Transverse colon (tissue), 4 donors: ENCODE data around the gene BPIFB3. TPM values are rescaled to one million over a fixed set of nuclear protein-coding genes. Genes with fewer than 3 reads are reported as not detected.

Experiments used
- DNase-seq: peaks from one replicate; pipeline ENCODE4 v3.0.0-alpha.2; 2019
- H3K27ac ChIP-seq, 4 donors: fragments of 200-600 bp; sonication (generic); 2 replicates each; pipeline ENCODE4 v1.5.1; 2016 to 2018; ENCODE audit warnings: inconsistent platforms in 4 of 4
- H3K27me3 ChIP-seq: fragments of 200-600 bp; sonication (generic); 2 replicates; pipeline ENCODE4 v1.5.1; 2017; ENCODE audit warnings: inconsistent platforms
- H3K36me3 ChIP-seq, 4 donors: fragments of 200-600 bp; sonication (generic); 2 replicates each; pipeline ENCODE4 v1.5.1; 2017 to 2019; ENCODE audit warnings: inconsistent platforms in 4 of 4
- H3K4me1 ChIP-seq, 4 donors: fragments of 200-600 bp; sonication (generic); 2 replicates each; pipeline ENCODE4 v1.5.1; 2017 to 2020; ENCODE audit warnings: inconsistent platforms in 4 of 4
- H3K4me3 ChIP-seq, 4 donors: fragments of 200-600 bp; sonication (generic); 1 replicate in 1 of 4; 2 replicates in 3 of 4; pipeline versions ENCODE4 v1.5.1 to v1.6.1; 2017 to 2019; ENCODE audit warnings: inconsistent platforms in 4 of 4
- H3K9me3 ChIP-seq, 2 donors: fragments of 200-600 bp; sonication (generic); 2 replicates each; pipeline ENCODE4 v1.5.1; 2017 to 2019; ENCODE audit warnings: inconsistent platforms in 2 of 2
- EP300 ChIP-seq: sonication (generic); formaldehyde crosslinking; IDR thresholded peaks from one replicate; pipeline ENCODE4 v1.6.1; 2017; ENCODE audit warnings: antibody characterized with exemption, low read depth
- POLR2A ChIP-seq: fragments of 450-650 bp; IDR thresholded peaks from one replicate; pipeline ENCODE4 v1.6.1; 2016; ENCODE audit warnings: antibody characterized with exemption, mild to moderate bottlenecking, moderate library complexity
- POLR2AphosphoS5 ChIP-seq, 3 donors: sonication (generic); formaldehyde crosslinking; IDR thresholded peaks; one replicate each; pipeline ENCODE4 v1.6.1; 2016; ENCODE audit warnings: antibody characterized with exemption in 3 of 3
- WGBS, 2 donors: methylation state at CpG; one replicate each; pipeline ENCODE4 v1.1.5; 2018; ENCODE audit warnings: low coverage in 1 of 2; 5-methylcytosine and 5-hydroxymethylcytosine counted together
- in situ Hi-C, 4 donors: fragments of 200-750 bp; cut with MboI; loops; one replicate each; pipeline versions ENCODE4 v1.15.0 to v1.15.1; 2017; ENCODE audit warnings: low sequenced_read_pairs in 3 of 4, low pct_ligation_motif_present in 1 of 4, low pct_unique_long_range_greater_than_20kb in 1 of 4
- intact Hi-C: fragments of 100-400 bp; cut with DNase I; formaldehyde crosslinking; loops from one replicate; pipeline ENCODE4 v1.15.1; 2023; ENCODE audit warnings: low total_unique reads
- total RNA-seq, 4 donors: library from RNA; depleted of rRNA; stranded (reverse); fragments of >200 nt; gene quantifications; one replicate each; pipeline ENCODE4 v1.1.0, GENCODE V29; 2016
- TF ChIP-seq, protein P1 (sequence below), 5 experiments: fragments of 200-600 bp in 3 of 5; fragments of 450-650 bp in 2 of 5; sonication (generic) in 3 of 5; IDR thresholded peaks; 1 replicate in 2 of 5; 2 replicates in 3 of 5; pipeline ENCODE4 v1.5.1; 2016 to 2017; ENCODE audit warnings: antibody characterized with exemption in 5 of 5, inconsistent platforms in 3 of 5, mild to moderate bottlenecking in 2 of 5, moderate library complexity in 1 of 5

BPIFB3 gene
- total RNA-seq, 4 donors from 2014 or later, result not detected

GRCh38 chr20:33051333-33051732 is 2.4 kb upstream of the BPIFB3 start:
- in situ Hi-C loops, result no loop called here
- intact Hi-C loops, result no loop called here
- WGBS, 2 donors, result 66 to 100% methylated on average over 1 to 4 of the region's 4 CpGs

GRCh38 chr20:33054381-33054780 is 678 bp downstream of the BPIFB3 start:
- WGBS, 2 donors, result 74 to 75% methylated on average over 7 of the region's 7 CpGs
- in situ Hi-C loops, result no loop called here
- Histone ChIP-seq H3K4me3 (no peak overlapping the region), H3K9me3 (no peaks in the 10 kb centered on the region), H3K36me3 (no peaks in the 10 kb centered on the region), H3K27me3 (no peaks in the 10 kb centered on the region), H3K4me1 (no peaks in the 10 kb centered on the region), H3K27ac (no peak overlapping the region)
- TF ChIP-seq POLR2AphosphoS5 (IDR thresholded peaks at IDR 0.05) (no peak), POLR2A (no peak), EP300 (no peak)
- TF ChIP-seq, protein P1, sequence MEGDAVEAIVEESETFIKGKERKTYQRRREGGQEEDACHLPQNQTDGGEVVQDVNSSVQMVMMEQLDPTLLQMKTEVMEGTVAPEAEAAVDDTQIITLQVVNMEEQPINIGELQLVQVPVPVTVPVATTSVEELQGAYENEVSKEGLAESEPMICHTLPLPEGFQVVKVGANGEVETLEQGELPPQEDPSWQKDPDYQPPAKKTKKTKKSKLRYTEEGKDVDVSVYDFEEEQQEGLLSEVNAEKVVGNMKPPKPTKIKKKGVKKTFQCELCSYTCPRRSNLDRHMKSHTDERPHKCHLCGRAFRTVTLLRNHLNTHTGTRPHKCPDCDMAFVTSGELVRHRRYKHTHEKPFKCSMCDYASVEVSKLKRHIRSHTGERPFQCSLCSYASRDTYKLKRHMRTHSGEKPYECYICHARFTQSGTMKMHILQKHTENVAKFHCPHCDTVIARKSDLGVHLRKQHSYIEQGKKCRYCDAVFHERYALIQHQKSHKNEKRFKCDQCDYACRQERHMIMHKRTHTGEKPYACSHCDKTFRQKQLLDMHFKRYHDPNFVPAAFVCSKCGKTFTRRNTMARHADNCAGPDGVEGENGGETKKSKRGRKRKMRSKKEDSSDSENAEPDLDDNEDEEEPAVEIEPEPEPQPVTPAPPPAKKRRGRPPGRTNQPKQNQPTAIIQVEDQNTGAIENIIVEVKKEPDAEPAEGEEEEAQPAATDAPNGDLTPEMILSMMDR (IDR thresholded peaks at IDR 0.05), result no peak
- intact Hi-C loops, result no loop called here
- DNase-seq, result no peak

More at GRCh38 chr20:33051333-33051732, 2.4 kb upstream of the BPIFB3 start:
- no peaks in the 10 kb centered on the region for H3K4me1 ChIP-seq
- no peaks in the 10 kb centered on the region for H3K36me3 ChIP-seq
- no peak overlapping the region for H3K27ac ChIP-seq
- no peaks in the 10 kb centered on the region for H3K9me3 ChIP-seq
- no peak overlapping the region for H3K4me3 ChIP-seq
- TF ChIP-seq POLR2A, result no peak
- no peak for TF ChIP-seq EP300
- TF ChIP-seq, protein P1 (IDR thresholded peaks at IDR 0.05), result no peak
- no peak for TF ChIP-seq POLR2AphosphoS5 (IDR thresholded peaks at IDR 0.05)
- no peak for DNase-seq
- no peaks in the 10 kb centered on the region for H3K27me3 ChIP-seq

DNA sequence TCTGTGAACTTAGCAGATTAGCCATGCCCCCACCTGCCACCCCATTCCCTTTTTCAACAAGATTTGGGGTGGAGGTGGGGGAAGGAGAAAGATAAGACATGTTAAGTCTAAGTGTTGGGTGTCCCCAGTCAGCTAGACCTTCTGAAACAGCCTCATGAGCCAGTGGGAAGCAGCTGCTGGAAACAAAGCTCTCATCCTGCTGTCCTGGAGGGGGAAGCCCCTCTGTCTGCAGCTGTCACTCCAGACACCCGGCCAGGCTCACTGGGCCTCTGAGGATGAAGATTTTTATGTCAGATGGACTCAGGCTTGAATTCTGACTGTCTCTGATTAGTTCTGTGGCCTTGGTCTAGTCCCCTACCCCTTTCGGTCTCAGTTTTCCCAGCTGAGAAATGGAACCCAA is 1.1 kb downstream of the BPIFB3 start:
- Histone ChIP-seq H3K27me3 (no peaks in the 10 kb centered on the region), H3K9me3 (no peaks in the 10 kb centered on the region), H3K4me3 (no peak overlapping the region), H3K4me1 (no peaks in the 10 kb centered on the region), H3K36me3 (no peaks in the 10 kb centered on the region), H3K27ac (no peak overlapping the region)
- WGBS, 2 donors, result 71% methylated on average over 2 of the region's 2 CpGs; no CpG with 5 or more reads in 1 of the 2 donors
- intact Hi-C loops (no loop called here), in situ Hi-C loops (no loop called here)
- TF ChIP-seq POLR2AphosphoS5 (IDR thresholded peaks at IDR 0.05) (no peak), EP300 (no peak), POLR2A (no peak)
- TF ChIP-seq, protein P1 (IDR thresholded peaks at IDR 0.05), result no peak
- DNase-seq, result no peak

DNA sequence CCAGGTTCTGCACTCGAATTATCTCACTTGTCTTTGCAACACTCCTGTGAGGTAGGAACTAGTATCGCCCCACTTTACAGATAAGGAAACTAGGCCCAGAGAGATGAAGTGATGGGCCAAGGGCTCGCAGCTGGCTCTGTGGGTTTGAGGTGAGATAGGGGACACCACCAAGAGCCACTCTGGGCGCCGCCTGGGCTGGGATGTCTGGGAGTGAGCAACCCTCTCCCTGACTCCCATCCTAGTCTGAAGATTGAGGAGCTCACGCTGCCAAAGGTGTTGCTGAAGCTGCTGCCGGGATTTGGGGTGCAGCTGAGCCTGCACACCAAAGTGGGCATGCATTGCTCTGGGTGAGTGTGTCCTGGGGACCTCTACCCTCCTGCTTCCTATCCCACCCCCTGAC is 5.4 kb downstream of the BPIFB3 start:
- Histone ChIP-seq H3K4me3 (no peak overlapping the region), H3K27me3 (no peaks in the 10 kb centered on the region), H3K27ac (no peak overlapping the region), H3K9me3 (no peaks in the 10 kb centered on the region), H3K4me1 (no peaks in the 10 kb centered on the region), H3K36me3 (no peaks in the 10 kb centered on the region)
- DNase-seq, result no peak
- TF ChIP-seq POLR2AphosphoS5 (IDR thresholded peaks at IDR 0.05) (no peak), EP300 (no peak), POLR2A (no peak)
- TF ChIP-seq, protein P1 (IDR thresholded peaks at IDR 0.05), result no peak
- in situ Hi-C loops, result no loop called here
- intact Hi-C loops, result no loop called here
- 81% methylated on average over 7 of the region's 7 CpGs; no CpG with 5 or more reads in 1 of the 2 donors for WGBS, 2 donors
